DOHH2 (cell line): ENCODE results near the gene SAFB.
"Not testable (repeated sequence)": the region's sequence is repeated elsewhere in the genome, so short reads cannot be mapped to it uniquely, and the experiment has no call there.

ENCODE experiments used
- H3F3A ChIP-seq: fragments of 200-600 bp; sonication (generic), shearing (Covaris generic); 2 replicates; pipeline ENCODE4 v1.6.0; 2016; ENCODE audit warnings: antibody characterized with exemption, mild to moderate bottlenecking; ENCODE audit not compliant: control insufficient read depth, insufficient read depth
- H3K27ac ChIP-seq: fragments of 200-600 bp; sonication (generic); 2 replicates; pipeline ENCODE4 v1.5.1; 2014; ENCODE audit warnings: low read depth, mild to moderate bottlenecking, low read length, moderate library complexity
- H3K27me3 ChIP-seq: fragments of 200-600 bp; sonication (generic); 2 replicates; pipeline ENCODE4 v1.6.1; 2014; ENCODE audit warnings: mild to moderate bottlenecking, low read length, mixed read lengths; ENCODE audit not compliant: control insufficient read depth
- H3K36me3 ChIP-seq: fragments of 200-600 bp; sonication (generic); 2 replicates; pipeline ENCODE4 v1.6.1; 2014; ENCODE audit warnings: mild to moderate bottlenecking, low read length, moderate library complexity, mixed read lengths; ENCODE audit not compliant: control insufficient read depth
- H3K4me1 ChIP-seq: fragments of 200-600 bp; sonication (generic); 2 replicates; pipeline ENCODE4 v1.6.1; 2014; ENCODE audit warnings: mild to moderate bottlenecking, low read length, mixed read lengths; ENCODE audit not compliant: control insufficient read depth
- H3K4me2 ChIP-seq: fragments of 200-600 bp; sonication (generic); 2 replicates; pipeline ENCODE4 v1.6.0; 2014; ENCODE audit warnings: mild to moderate bottlenecking, low read length, moderate library complexity
- H3K4me3 ChIP-seq: fragments of 200-600 bp; sonication (generic); 2 replicates; pipeline ENCODE4 v1.5.1; 2014; ENCODE audit warnings: mild to moderate bottlenecking, low read length, mixed read lengths
- H3K79me2 ChIP-seq: fragments of 200-600 bp; sonication (generic); 2 replicates; pipeline ENCODE4 v1.6.1; 2014; ENCODE audit warnings: mild to moderate bottlenecking, low read length, mixed read lengths; ENCODE audit not compliant: control insufficient read depth
- H3K9me2 ChIP-seq: fragments of 200-600 bp; sonication (generic); replicated peaks from 2 replicates; pipeline ENCODE4 v1.6.1; 2014; ENCODE audit warnings: mild to moderate bottlenecking, low read length, mixed read lengths; ENCODE audit not compliant: control insufficient read depth
- H3K9me3 ChIP-seq: fragments of 200-600 bp; sonication (generic); 2 replicates; pipeline ENCODE4 v1.6.1; 2014; ENCODE audit warnings: antibody characterized with exemption, low read length, mixed read lengths; ENCODE audit not compliant: control insufficient read depth, insufficient read depth
- H4K20me1 ChIP-seq: fragments of 200-600 bp; sonication (generic); 2 replicates; pipeline ENCODE4 v1.6.0; 2014; ENCODE audit warnings: low read depth, mild to moderate bottlenecking, antibody characterized with exemption, low read length, moderate library complexity; ENCODE audit not compliant: control insufficient read depth, insufficient read depth
- CTCF ChIP-seq: fragments of 200-600 bp; sonication (generic); IDR thresholded peaks from one replicate; pipeline ENCODE4 v1.5.1; 2014; ENCODE audit warnings: antibody characterized with exemption, mild to moderate bottlenecking, low read depth, low read length; ENCODE audit not compliant: poor library complexity, severe bottlenecking
- EZH2phosphoT487 ChIP-seq: fragments of 200-600 bp; sonication (generic); IDR thresholded peaks from 2 replicates; pipeline ENCODE4 v1.6.1; 2017; ENCODE audit warnings: borderline replicate concordance, mild to moderate bottlenecking, antibody characterized with exemption, low read length, moderate library complexity, mixed read lengths

The SAFB gene

GRCh38 chr19:5686647-5687359, 63.9 kb downstream of the SAFB start:
- peaks cover 5% of the 10 kb centered on the region for H3F3A ChIP-seq
- H3K79me2 ChIP-seq, result peaks cover 18% of the 10 kb centered on the region
- peak overlapping the region; percentile 40 for H3K27ac ChIP-seq
- H3K27me3 ChIP-seq, result no peaks in the 10 kb centered on the region
- peak overlapping the region; percentile 86 for H3K4me2 ChIP-seq
- H3K4me3 ChIP-seq, result peak overlapping the region; percentile 82
- peaks cover 16% of the 10 kb centered on the region for H3K36me3 ChIP-seq
- H4K20me1 ChIP-seq, result peaks cover 1% of the 10 kb centered on the region
- peaks cover 18% of the 10 kb centered on the region for H3K4me1 ChIP-seq
- no peaks in the 10 kb centered on the region for H3K9me2 ChIP-seq
- no peaks in the 10 kb centered on the region for H3K9me3 ChIP-seq
- TF ChIP-seq CTCF (peak; percentile 83), EZH2phosphoT487 (no peak)

GRCh38 chr19:5687360-5688198, 64.7 kb downstream of the SAFB start:
- Histone ChIP-seq H3F3A (peaks cover 7% of the 10 kb centered on the region), H3K9me2 (no peaks in the 10 kb centered on the region), H3K36me3 (peaks cover 24% of the 10 kb centered on the region), H3K9me3 (no peaks in the 10 kb centered on the region), H3K27me3 (no peaks in the 10 kb centered on the region), H3K79me2 (peaks cover 26% of the 10 kb centered on the region), H3K4me1 (peaks cover 26% of the 10 kb centered on the region), H3K27ac (no peak overlapping the region), H3K4me3 (peak overlapping the region; percentile 82; the same call in 1 of the 2 replicates), H4K20me1 (peaks cover 9% of the 10 kb centered on the region), H3K4me2 (peak overlapping the region; percentile 86; the same call in 1 of the 2 replicates)
- TF ChIP-seq EZH2phosphoT487, result no peak
- peak; percentile 29 for TF ChIP-seq CTCF

- H3K27me3 ChIP-seq, H3K4me2 ChIP-seq, H3K27ac ChIP-seq, H3K9me2 ChIP-seq, H3K9me3 ChIP-seq, H3K4me3 ChIP-seq: not testable (repeated sequence)
- Histone ChIP-seq H3F3A (peaks cover 13% of the 10 kb centered on the region), H3K36me3 (peaks cover 32% of the 10 kb centered on the region), H4K20me1 (peaks cover 11% of the 10 kb centered on the region), H3K79me2 (peaks cover 34% of the 10 kb centered on the region), H3K4me1 (peaks cover 28% of the 10 kb centered on the region)
Observed at GRCh38 chr19:5688262-5688881, 65.5 kb downstream of the SAFB start.
